ENCODE results near the gene CDH23. TPM values are rescaled to one million over a fixed set of nuclear protein-coding genes. Genes with fewer than 3 reads are reported as not detected.
"Not testable (repeated sequence)": the region's sequence is repeated elsewhere in the genome, so short reads cannot be mapped to it uniquely, and the experiment has no call there.

Gene CDH23
- total and polyA plus RNA-seq, 2 of the 8 experiments (the other 6 are each of a cell fraction or from before 2014, with no cell fraction given) = 1.9 to 4.9 TPM

DNA sequence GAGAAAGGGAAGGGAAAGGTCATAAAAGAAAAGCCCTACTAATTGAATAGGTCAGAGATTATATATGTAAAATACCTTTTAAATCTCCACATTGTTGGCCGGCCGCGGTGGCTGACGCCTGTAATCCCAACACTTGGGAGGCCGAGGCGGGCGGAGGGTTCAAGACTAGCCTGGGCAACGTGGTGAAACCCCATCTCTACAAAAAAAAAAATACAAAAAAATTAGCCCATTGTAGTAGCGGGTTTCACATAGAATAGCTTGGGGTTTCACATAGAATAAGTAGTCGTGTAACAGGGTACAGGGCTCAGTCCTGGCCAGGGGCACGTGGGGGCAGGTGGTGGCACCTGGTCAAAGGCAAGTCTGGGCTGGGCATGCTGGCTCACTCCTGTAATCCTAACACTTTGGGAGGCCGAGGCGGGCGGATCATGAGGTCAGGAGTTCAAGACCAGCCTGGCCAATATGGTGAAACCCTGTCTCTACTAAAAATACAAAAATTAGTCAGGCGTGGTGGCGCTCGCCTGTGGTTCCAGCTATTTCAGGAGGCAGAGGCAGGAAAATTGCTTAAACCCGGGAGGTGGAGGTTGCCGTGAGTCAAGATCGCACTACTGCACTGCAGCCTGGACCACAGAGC is 454.9 kb downstream of the CDH23 start:
- H3K18ac ChIP-seq (ENCODE audit: extremely low read depth, low read length) = peak overlapping the region; percentile 48
- H2BK120ac ChIP-seq (replicated peaks; ENCODE audit: low read depth, low read length); H3K9ac ChIP-seq (replicated peaks in 1 of 4; ENCODE audit: extremely low read depth in 1 of 4, low read depth in 3 of 4, low read length in 3 of 4); H3K14ac ChIP-seq (ENCODE audit: insufficient read length); H3K36me3 ChIP-seq (ENCODE audit: control insufficient read depth in 2 of 4, insufficient read depth in 4 of 4, low read length in 3 of 4); H2BK20ac ChIP-seq (ENCODE audit: low read length); DNase-seq (ENCODE audit: low read depth in 1 of 2, low spot score in 2 of 2); H3K79me1 ChIP-seq (ENCODE audit: low read depth, low read length); H3K23me2 ChIP-seq (ENCODE audit: low read depth, low read length); H3K9me3 ChIP-seq (ENCODE audit: insufficient read depth in 2 of 2, low read depth in 1 of 2, low read length in 1 of 2); H3K27ac ChIP-seq (ENCODE audit: low read depth, low read length); H3K23ac ChIP-seq (ENCODE audit: insufficient read length); H3K4ac ChIP-seq (replicated peaks; ENCODE audit: insufficient read length, low read depth, low read length); H3K56ac ChIP-seq (replicated peaks; ENCODE audit: insufficient read length, low read depth, low read length); FAIRE-seq; H2AFZ ChIP-seq (ENCODE audit: low read length); H3K27me3 ChIP-seq (replicated peaks in 1 of 4; ENCODE audit: control insufficient read depth in 3 of 4, extremely low read depth in 1 of 4, insufficient read depth in 3 of 4, low read length in 3 of 4); H3K4me1 ChIP-seq (replicated peaks in 1 of 4; ENCODE audit: control insufficient read depth in 3 of 4, insufficient read depth in 4 of 4, low read length in 3 of 4); H2BK15ac ChIP-seq (ENCODE audit: low read length): not testable (repeated sequence)
- 57% methylated on average over 20 of the region's 20 CpGs; no CpG with 5 or more reads in 1 of the 2 experiments for WGBS, 2 experiments (ENCODE audit: extremely low coverage in 1 of 2, insufficient coverage in 1 of 2, insufficient read length in 1 of 2, insufficient replicate concordance in 2 of 2, low coverage in 1 of 2, low lambda C conversion rate in 2 of 2, missing lambda C conversion rate in 1 of 2)
- CTCF ChIA-PET (ENCODE audit: partially characterized antibody) = interaction anchor here (0.7 to 3.1 kb wide), 5 partner anchors 9 to 45 kb away, joined by 3 to 7 read pairs (median 4); no protein-coding TSS in a partner anchor
- H2BK5ac ChIP-seq (ENCODE audit: low read depth, low read length) = 0 out of 2 replicates have a peak overlapping the region, but pooled peaks have one; percentile 30
- peak overlapping the region; percentile 84 for H4K91ac ChIP-seq (replicated peaks; ENCODE audit: insufficient read length, low read length)
- peaks cover 2 to 13% of the 10 kb centered on the region in 2 experiments for H4K20me1 ChIP-seq (replicated peaks in 1 of 2; ENCODE audit: control insufficient read depth in 1 of 2, insufficient read depth in 2 of 2, low read length in 2 of 2)
- POLR2A ChIA-PET (ENCODE audit: partially characterized antibody) = interaction anchor here (0.5 to 2.5 kb wide), 10 partner anchors 9 to 448 kb away, joined by 3 to 20 read pairs (median 5); partner anchors contain the start of gene VSIR
- peak overlapping the region; percentile 78 to 96 (median 90); a peak in 6 of 8 replicates for H3K4me3 ChIP-seq (ENCODE audit: extremely low read depth in 1 of 4, insufficient read depth in 2 of 4, low read depth in 3 of 4, low read length in 4 of 4)
- H2AK5ac ChIP-seq (ENCODE audit: low read depth, low read length) = 0 out of 2 replicates have a peak overlapping the region, but pooled peaks have one; percentile 72
- H3K79me2 ChIP-seq (ENCODE audit: control insufficient read depth in 1 of 2, insufficient read depth in 2 of 2, low read length in 2 of 2) = peaks cover 27 to 40% of the 10 kb centered on the region in 2 experiments
- H4K5ac ChIP-seq (ENCODE audit: insufficient read length, low read depth, low read length) = peak overlapping the region; percentile 89
- H3K4me2 ChIP-seq (ENCODE audit: insufficient read depth in 1 of 2, low read depth in 2 of 2, low read length in 2 of 2) = peak overlapping the region; percentile 64 to 82
- H4K8ac ChIP-seq (ENCODE audit: extremely low read depth, insufficient read depth, low read length) = peak overlapping the region; percentile 37; the same call in 1 of the 2 replicates
- H2BK12ac ChIP-seq (ENCODE audit: low read depth, low read length) = peak overlapping the region; percentile 75; the same call in 1 of the 2 replicates
